Loucy (cell line): ENCODE measurements around the gene ACTN1.

Experiments
- CTCF ChIP-seq: fragments of 200-600 bp; sonication (generic); conservative IDR thresholded peaks from 2 replicates; pipeline ENCODE4 v1.5.1; 2014; ENCODE audit warnings: mild to moderate bottlenecking, antibody characterized with exemption, low read length
- EZH2phosphoT487 ChIP-seq: fragments of 200-600 bp; IDR thresholded peaks from 2 replicates; pipeline ENCODE4 v1.6.1; 2018; ENCODE audit warnings: antibody characterized with exemption, mild to moderate bottlenecking, moderate library complexity, borderline replicate concordance

- no peak for TF ChIP-seq CTCF
- no peak for TF ChIP-seq EZH2phosphoT487
Observed at GRCh38 chr14:68940614-68941185, 38.4 kb downstream of the ACTN1 start.
